ENCODE data around the gene USP32. TPM values are rescaled to one million over a fixed set of nuclear protein-coding genes. Genes with fewer than 3 reads are reported as not detected.

Gene USP32
- polyA plus RNA-seq, 1 donor (not counting 4 experiments of a cell fraction or from before 2014, with no cell fraction given), result 37.6 TPM

DNA sequence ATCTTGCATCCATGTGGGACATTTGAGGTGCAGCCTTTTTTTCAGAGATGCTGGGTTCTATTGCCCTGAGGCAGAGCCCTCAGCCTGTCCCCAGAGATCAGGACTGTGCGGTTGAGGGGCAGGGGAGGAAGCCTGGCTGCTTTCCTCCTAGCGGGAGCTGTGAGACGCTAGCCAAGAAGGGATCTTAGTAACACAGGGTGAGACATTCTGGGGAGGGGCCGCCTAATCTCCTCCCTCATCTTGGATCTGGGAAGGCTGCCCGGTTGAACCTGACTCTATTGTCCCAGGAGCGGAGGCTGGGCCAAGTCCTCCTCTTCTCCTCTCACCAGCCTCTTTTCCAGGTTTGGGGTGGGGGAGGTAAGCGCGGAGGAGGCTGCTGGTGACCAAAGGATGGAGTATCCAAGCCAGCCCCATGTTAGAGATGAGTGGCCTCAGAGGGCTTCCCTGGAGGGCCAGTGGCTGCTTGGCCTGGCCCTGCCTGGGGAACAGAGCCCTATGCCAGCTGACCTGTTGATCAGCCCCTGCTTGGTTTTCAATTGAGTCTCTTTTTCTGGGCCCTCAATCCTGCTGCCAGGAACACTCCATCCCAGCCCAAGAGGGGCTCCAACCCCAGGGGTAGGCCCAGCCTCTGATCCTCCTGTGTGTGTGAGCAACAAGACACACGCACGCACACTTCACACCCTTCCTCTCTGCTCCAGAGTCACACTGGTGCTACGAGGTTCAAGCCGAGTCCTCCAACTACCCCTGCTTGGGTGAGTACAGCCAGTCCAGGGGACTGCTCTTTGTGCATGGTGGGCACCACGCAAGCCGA lies 237.1 kb downstream of the USP32 start:
- Histone ChIP-seq H3K9me1 (ENCODE audit: control insufficient read depth, extremely low read depth, insufficient read depth, low read length) (no peaks in the 10 kb centered on the region), H3K36me3 (ENCODE audit: control insufficient read depth in 2 of 2, extremely low read depth in 1 of 2, insufficient read depth in 2 of 2, low read length in 2 of 2) (no peaks in the 10 kb centered on the region), H3K9ac (ENCODE audit: control insufficient read depth, extremely low read depth, insufficient read depth, low read length) (no peak overlapping the region), H3K4me3 (ENCODE audit: control insufficient read depth in 2 of 3, extremely low read depth in 1 of 3, insufficient read depth in 2 of 3, low read depth in 1 of 3, low read length in 3 of 3) (no peak overlapping the region), H3K79me2 (ENCODE audit: control insufficient read depth, insufficient read depth, low read length) (no peaks in the 10 kb centered on the region), H3K27me3 (ENCODE audit: control insufficient read depth, extremely low read depth, insufficient read depth, low read length) (peaks cover 60% of the 10 kb centered on the region), H3K4me1 (ENCODE audit: control insufficient read depth, extremely low read depth, insufficient read depth, low read length) (peaks cover 4% of the 10 kb centered on the region), H4K20me1 (ENCODE audit: control insufficient read depth, extremely low read depth, insufficient read depth, low read length) (no peaks in the 10 kb centered on the region), H3K4me2 (ENCODE audit: control insufficient read depth, extremely low read depth, insufficient read depth, low read depth, low read length) (no peak overlapping the region), H2AFZ (ENCODE audit: control insufficient read depth, low read length) (no peak overlapping the region), H3K27ac (ENCODE audit: control insufficient read depth, insufficient read depth, low read length) (no peak overlapping the region), H3K9me3 (ENCODE audit: control insufficient read depth, low read depth, low read length) (no peaks in the 10 kb centered on the region)
- no peak for TF ChIP-seq EZH2 (IDR thresholded peaks at IDR 0.05; ENCODE audit: low read length)
- TF ChIP-seq CTCF (optimal IDR thresholded peaks at IDR 0.05 in 1 of 3, IDR thresholded peaks at IDR 0.05 in 1 of 3, conservative IDR thresholded peaks at IDR 0.05 in 1 of 3; ENCODE audit: extremely low read depth in 1 of 3, insufficient read depth in 2 of 3, low read length in 3 of 3), result no peak
- DNase-seq (ENCODE audit: low read depth, low spot score), result no peak
- no peak for FAIRE-seq
- dilution Hi-C loops (cut with MboI; ENCODE audit: extremely low pct_ligation_motif_present, low sequenced_read_pairs), result no loop called here

DNA sequence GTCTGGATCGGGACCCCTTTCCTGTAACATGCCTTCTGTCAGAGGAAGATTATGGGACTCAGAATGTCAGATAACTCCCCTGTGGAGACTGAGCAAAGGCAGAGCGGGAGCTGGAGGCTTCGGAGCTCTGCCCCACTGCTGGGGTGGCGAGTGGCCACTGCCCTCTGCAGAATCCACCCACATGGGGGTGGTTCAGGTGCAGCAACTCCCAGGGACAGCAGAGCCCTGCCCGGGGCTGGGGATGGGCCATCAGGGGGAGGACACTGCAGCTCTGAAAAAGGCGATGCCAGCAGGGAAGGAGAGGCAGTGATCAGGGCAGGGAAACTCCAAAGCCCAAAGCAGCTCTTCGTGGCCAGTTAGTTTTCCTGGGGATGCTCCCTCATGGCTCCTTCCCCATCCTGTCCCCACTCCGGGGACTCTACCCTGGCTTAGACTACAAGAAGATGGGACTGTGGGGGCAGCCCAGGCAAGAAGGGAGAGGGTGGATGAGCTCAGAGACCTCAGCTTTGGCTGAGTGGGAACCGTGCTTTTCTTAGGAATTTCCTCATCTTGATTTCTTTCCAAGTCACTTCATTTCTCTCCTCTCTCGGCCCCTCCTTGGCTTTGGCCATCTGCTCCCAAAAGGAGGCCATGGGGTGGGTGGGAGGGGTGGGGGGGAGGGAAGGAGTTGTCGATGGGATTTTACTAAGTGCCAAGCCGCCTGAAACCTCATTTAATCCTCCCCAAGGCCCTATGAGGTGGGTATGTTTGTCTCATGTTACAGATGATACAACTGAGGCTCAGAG lies 238.1 kb downstream of the USP32 start:
- TF ChIP-seq EZH2 (IDR thresholded peaks at IDR 0.05; ENCODE audit: low read length) (no peak), CTCF (optimal IDR thresholded peaks at IDR 0.05 in 1 of 3, IDR thresholded peaks at IDR 0.05 in 1 of 3, conservative IDR thresholded peaks at IDR 0.05 in 1 of 3; ENCODE audit: extremely low read depth in 1 of 3, insufficient read depth in 2 of 3, low read length in 3 of 3) (no peak)
- FAIRE-seq, result no peak
- H3K79me2 ChIP-seq (ENCODE audit: control insufficient read depth, insufficient read depth, low read length), result no peaks in the 10 kb centered on the region
- no peaks in the 10 kb centered on the region for H3K9me1 ChIP-seq (ENCODE audit: control insufficient read depth, extremely low read depth, insufficient read depth, low read length)
- H3K4me3 ChIP-seq (ENCODE audit: control insufficient read depth in 2 of 3, extremely low read depth in 1 of 3, insufficient read depth in 2 of 3, low read depth in 1 of 3, low read length in 3 of 3), result no peak overlapping the region
- no peaks in the 10 kb centered on the region for H3K9me3 ChIP-seq (ENCODE audit: control insufficient read depth, low read depth, low read length)
- peaks cover 4% of the 10 kb centered on the region for H3K4me1 ChIP-seq (ENCODE audit: control insufficient read depth, extremely low read depth, insufficient read depth, low read length)
- no peak overlapping the region for H3K27ac ChIP-seq (ENCODE audit: control insufficient read depth, insufficient read depth, low read length)
- no peak overlapping the region for H3K9ac ChIP-seq (ENCODE audit: control insufficient read depth, extremely low read depth, insufficient read depth, low read length)
- H4K20me1 ChIP-seq (ENCODE audit: control insufficient read depth, extremely low read depth, insufficient read depth, low read length), result no peaks in the 10 kb centered on the region
- DNase-seq (ENCODE audit: low read depth, low spot score), result no peak
- no peaks in the 10 kb centered on the region for H3K36me3 ChIP-seq (ENCODE audit: control insufficient read depth in 2 of 2, extremely low read depth in 1 of 2, insufficient read depth in 2 of 2, low read length in 2 of 2)
- dilution Hi-C loops (cut with MboI; ENCODE audit: extremely low pct_ligation_motif_present, low sequenced_read_pairs), result no loop called here
- no peak overlapping the region for H2AFZ ChIP-seq (ENCODE audit: control insufficient read depth, low read length)
- H3K4me2 ChIP-seq (ENCODE audit: control insufficient read depth, extremely low read depth, insufficient read depth, low read depth, low read length), result no peak overlapping the region
- H3K27me3 ChIP-seq (ENCODE audit: control insufficient read depth, extremely low read depth, insufficient read depth, low read length), result peaks cover 70% of the 10 kb centered on the region
